Activated CD8-positive, alpha-beta memory T cell treated with anti-CD3 and anti-CD28 coated beads, Interleukin-2, amount 50 U/mL, for 1 hour (primary cell): ENCODE measurements around the gene CD8A.

Source experiments
- DNase-seq: peaks from one replicate; pipeline ENCODE4 v3.0.0-alpha.2; 2020; ENCODE audit errors: extremely low read depth

CD8A gene

GRCh38 chr2:86808315-86809161 is 17.8 kb upstream of the CD8A start:
- DNase-seq, result peak; percentile 96

- no peak for DNase-seq
Measured at GRCh38 chr2:86807468-86808275, 17.0 kb upstream of the CD8A start.

- no peak for DNase-seq
Measured at GRCh38 chr2:86807133-86807467, 16.4 kb upstream of the CD8A start.

GRCh38 chr2:86806059-86806857 is 15.5 kb upstream of the CD8A start:
- no peak for DNase-seq

GRCh38 chr2:86800856-86801567 is 10.3 kb upstream of the CD8A start:
- DNase-seq, result no peak

GRCh38 chr2:86794861-86795260 is 4.1 kb upstream of the CD8A start:
- DNase-seq, result no peak

GRCh38 chr2:86793752-86794151 is 3.0 kb upstream of the CD8A start:
- DNase-seq, result peak; percentile 25

GRCh38 chr2:86791573-86791972 is 860 bp upstream of the CD8A start:
- DNase-seq, result no peak

- no peak for DNase-seq
Measured at GRCh38 chr2:86790134-86790675, 508 bp downstream of the CD8A start.

- no peak for DNase-seq
Measured at GRCh38 chr2:86789687-86790133, 1.0 kb downstream of the CD8A start.

- no peak for DNase-seq
Measured at GRCh38 chr2:86788881-86789686, 1.6 kb downstream of the CD8A start.

GRCh38 chr2:86788165-86788564 is 2.5 kb downstream of the CD8A start:
- no peak for DNase-seq

GRCh38 chr2:86787736-86788135 is 3.0 kb downstream of the CD8A start:
- no peak for DNase-seq

- peak; percentile 72 for DNase-seq
Measured at GRCh38 chr2:86786001-86786536, 4.6 kb downstream of the CD8A start.

GRCh38 chr2:86785456-86785855 is 5.3 kb downstream of the CD8A start:
- DNase-seq, result peak; percentile 85

- no peak for DNase-seq
Measured at GRCh38 chr2:86783615-86784339, 6.9 kb downstream of the CD8A start.

- DNase-seq, result no peak
Measured at GRCh38 chr2:86782748-86783147, 8.0 kb downstream of the CD8A start.

GRCh38 chr2:86781363-86781762 is 9.3 kb downstream of the CD8A start:
- DNase-seq, result no peak

GRCh38 chr2:86779971-86780370 is 10.7 kb downstream of the CD8A start:
- no peak for DNase-seq
